G401.6 (cell line): ENCODE results near the gene ANP32B.
A peak's percentile ranks its signal among the peaks of the same experiment; 100 is the strongest.
"Not testable (repeated sequence)": the region's sequence is repeated elsewhere in the genome, so short reads cannot be mapped to it uniquely, and the experiment has no call there.

ENCODE experiments used
- FAIRE-seq: peaks from 2 replicates; lab custom pipeline; 2012; peaks lifted over from hg19 to GRCh38; lab: Jason Lieb, UNC

Gene ANP32B

DNA sequence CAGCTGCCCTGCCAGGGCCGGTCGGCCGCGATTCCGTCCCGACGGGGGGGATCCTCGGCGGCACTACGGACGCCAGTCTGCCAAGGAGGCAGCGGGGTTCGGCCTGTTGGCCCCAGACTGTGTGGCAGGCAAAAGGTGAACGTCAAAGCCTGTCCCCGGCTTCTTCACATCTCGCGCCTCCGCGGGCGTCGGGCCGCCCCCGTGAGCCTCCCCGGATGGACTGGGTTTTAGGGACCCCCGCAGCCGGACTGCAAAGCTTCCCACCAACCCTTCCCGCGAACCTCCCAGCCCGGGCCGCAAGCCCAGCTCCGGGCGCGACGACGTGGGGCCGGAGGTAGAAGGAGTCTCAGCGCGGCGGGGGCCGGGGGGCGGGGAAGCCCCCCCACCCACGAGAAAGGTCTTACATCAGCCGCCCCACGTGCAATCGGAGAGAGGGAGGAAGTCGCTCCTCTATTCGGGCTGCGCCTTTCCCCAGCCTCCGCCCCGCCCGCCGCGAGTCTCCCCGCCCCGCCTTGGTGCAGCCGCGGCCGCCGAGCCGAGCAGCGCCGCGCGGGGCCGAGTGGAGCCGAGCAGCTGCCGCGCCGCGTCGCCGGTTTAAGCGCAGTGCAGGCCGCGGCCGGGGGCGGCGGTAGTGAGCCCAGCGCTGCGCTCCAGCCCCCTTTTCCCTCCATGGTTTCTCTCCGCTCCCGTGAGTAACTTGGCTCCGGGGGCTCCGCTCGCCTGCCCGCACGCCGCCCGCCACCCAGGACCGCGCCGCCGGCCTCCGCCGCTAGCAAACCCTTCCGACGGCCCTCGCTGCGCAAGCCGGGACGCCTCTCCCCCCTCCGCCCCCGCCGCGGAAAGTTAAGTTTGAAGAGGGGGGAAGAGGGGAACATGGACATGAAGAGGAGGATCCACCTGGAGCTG, at the start of gene ANP32B:
Gene ANP32B (plus strand): TSS at position 659 of the 906 bp plus-strand sequence. CDS start 215 bp downstream, at position 874.
- FAIRE-seq: no peak

DNA sequence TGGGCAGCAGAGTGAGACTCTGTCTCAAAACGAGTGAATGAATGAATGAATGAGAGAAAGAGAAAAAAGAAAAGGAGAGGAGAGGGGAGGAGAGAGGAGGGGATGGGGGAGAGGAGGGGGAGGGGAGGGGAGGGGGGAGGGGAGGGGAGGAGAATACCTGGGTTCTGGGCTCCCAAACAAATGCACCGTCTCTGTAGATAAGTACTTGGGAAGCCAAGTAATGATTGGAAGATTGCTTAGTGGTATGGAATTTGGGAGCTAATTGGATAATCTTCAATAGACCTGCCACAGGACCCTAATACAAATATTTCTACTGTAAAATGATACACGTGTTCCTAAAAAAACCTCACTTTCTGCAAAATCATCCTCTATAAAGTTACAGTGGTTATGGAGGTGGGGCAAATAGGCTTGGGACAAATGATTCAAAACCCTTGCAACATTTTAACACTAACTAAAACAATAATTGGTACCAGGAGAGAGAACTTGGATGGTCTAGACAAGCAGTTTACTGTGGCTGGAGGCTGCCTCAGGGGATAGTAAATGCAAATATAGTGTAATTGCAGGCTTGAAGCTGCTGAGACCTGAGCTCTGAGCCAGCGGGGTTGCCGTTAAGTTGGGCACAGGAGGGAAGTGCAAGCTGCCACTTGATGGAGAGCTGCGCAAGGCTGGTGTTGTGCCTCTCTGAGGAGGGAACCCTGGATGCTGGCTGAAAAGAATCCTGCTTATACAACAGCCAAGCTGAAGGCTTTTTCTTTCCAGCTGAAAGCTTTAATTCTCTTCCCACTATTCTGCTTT, 48.6 kb upstream of the ANP32B start:
- FAIRE-seq: no peak

DNA sequence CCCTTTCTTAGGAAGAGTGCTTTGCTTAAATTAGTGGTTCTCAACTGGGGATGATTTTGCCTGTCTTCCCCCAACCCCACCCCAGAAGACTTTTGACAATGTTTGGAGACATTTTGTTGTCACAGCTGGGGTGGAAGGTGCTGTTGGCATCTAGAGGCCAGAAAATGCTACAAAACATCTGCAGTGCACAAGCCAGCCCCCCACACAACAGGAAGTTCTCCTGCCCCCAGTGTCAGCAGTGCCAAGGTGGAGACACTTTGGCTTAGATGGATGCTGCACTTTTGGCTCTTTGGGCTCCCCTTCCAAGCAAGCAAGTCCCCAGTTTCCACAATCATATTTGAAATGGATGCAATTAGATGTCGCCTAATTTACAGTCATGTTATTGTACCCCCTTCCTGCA, 47.9 kb upstream of the ANP32B start:
- no peak for FAIRE-seq

DNA sequence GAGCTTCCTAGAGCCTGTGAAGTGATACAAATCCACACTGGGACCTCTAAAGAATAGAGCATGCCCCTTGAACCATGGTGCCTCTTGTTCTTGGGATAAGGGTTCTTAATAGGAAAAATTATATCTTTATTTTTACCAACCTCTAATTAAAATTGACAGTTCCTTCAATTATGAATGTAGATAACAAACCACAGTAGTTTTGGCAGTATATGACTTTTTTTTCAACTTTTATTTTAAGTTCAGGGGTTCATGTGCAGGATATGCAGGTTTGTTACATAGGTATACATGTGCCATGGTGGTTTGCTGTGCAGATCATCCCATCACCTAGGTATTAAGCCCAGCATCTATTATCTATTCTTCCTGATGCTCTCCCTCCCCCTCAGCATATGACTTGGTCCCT, 46.1 kb upstream of the ANP32B start:
- FAIRE-seq: no peak

- FAIRE-seq: no peak
Observed at GRCh38 chr9:97938081-97938644, 45.0 kb upstream of the ANP32B start, which contains the start of gene HEMGN. TSS of gene HEMGN (minus strand) at chr9:97938172. CDS start at chr9:97938136, 36 bp downstream.

DNA sequence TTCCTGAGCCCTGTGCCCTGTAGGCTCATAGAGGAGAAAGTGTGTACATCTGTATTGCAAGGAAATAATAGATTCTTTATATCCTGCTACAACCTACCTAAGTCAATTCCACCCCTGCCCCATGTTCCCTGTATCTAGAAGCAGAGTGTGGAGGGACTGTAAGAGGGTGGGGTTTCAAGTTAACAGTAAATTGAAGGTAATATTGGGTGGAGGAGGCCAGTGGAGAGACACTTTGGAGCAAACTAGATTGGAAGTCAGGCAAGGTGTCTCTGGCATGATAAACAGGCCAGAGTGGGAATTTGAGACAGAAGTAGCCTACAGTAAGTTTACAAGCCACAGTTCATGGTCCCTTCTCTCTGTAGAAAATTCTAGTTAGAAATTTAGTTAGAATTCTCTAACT, 42.9 kb upstream of the ANP32B start:
- FAIRE-seq: no peak

DNA sequence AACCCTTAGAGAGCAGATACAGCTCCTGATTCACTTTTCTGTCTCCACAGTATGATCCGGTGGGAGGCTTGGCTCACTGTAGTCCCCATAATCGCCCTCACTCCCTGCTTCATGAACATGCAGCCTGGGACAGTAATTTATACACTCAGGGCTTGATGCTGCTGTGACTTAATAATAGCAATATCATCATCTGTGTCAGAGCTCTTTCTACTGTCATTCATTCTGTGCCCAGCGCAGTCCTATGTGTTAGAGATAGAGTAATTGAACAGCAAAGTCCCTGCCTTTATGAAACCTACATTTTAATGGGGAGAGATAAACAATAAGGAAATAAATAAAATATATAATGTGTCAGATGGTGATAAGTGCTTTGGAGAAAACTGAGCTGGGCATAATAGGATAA, 42.4 kb upstream of the ANP32B start:
- FAIRE-seq: no peak

DNA sequence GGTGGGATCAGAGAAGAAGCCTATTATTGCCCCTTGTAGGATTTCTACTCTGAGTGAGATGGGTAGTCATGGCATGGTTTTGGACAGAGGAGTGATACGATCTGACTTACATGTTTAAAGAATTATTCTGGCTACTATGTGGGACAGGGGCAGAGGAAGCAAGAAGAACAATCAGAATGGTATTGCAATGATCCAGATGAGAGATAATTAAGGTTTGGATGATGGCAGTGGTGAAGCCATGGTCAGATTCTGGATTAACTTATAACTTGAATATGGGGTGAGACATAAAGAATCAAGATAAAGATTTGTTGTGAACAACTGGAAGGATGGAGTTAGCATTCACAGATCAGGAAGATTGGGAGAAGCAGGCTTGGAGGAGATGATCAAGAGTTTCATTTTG, 41.8 kb upstream of the ANP32B start:
- no peak for FAIRE-seq

DNA sequence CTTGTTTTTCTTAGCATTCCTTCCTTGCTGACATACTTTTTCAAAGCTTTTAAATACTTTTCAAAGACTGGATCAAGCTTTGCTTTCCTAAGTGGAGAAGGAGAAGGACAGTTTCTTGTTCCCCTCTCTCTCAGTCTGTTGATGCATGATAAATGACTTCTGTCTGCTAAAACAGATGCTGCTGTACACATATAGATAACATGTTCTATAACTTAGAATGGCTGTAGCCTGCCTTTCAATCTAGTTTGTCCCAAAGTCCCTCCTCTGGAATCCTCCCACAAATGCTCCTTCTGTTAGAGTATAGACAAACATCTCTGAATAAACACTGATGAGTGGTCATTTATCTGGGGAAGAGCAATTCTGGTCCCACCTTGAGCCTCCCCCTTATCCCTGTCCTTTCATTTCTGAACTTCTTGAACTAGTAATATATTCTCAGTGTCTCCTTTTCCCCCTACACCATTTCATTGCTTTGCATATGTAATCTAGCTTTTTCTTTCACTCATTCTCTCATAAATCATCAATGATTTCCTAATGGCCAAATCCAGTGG, 39.8 kb upstream of the ANP32B start:
- FAIRE-seq: no peak

DNA sequence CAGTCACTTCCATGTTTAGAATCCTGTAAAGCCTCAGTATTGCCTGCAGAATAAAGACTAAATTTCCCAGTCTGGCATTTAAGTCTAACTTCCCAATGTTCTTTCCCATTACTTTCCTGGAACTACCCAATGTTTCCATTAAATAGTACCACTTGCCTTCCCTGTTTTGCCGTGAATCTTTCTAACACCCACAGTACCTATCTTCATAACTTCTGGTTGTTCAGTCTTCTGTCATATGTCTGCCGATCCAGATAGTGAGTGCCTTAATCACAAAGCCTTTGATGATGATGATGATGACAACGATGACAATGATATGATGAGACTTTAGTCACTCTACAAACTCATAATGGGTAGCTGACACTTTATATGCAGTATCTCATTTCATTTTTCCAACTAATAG, 38.5 kb upstream of the ANP32B start:
- no peak for FAIRE-seq

DNA sequence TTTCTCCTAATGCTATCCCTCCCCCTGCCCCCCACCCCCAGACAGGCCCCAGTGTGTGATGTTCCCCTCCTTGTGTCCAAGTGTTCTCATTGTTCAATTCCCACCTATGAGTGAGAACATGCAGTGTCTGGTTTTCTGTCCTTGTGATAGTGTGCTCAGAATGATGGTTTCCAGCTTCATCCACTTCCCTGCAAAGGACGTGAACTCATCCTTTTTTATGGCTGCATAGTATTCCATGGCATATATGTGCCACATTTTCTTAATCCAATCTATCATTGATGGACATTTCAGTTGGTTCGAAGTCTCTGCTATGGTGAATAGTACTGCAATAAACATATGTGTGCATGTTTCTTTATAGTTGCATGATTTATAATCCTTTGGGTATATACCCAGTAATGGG, 37.7 kb upstream of the ANP32B start:
- FAIRE-seq: not testable (repeated sequence)

DNA sequence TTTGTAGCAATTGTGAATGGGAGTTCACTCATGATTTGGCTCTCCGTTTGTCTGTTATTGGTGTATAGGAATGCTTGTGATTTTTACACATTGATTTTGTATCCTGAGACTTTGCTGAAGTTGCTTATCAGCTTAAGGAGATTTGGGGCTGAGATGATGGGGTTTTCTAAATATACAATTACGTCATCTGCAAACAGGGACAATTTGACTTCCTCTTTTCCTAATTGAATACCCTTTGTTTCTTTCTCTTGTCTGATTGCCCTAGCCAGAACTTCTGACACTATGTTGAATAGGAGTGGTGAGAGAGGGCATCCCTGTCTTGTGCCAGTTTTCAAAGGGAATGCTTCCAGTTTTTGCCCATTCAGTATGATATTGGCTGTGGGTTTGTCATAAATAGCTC, 36.0 kb upstream of the ANP32B start:
- FAIRE-seq: not testable (repeated sequence)

- not testable (repeated sequence) for FAIRE-seq
Observed at GRCh38 chr9:97950873-97951272, 32.3 kb upstream of the ANP32B start.

DNA sequence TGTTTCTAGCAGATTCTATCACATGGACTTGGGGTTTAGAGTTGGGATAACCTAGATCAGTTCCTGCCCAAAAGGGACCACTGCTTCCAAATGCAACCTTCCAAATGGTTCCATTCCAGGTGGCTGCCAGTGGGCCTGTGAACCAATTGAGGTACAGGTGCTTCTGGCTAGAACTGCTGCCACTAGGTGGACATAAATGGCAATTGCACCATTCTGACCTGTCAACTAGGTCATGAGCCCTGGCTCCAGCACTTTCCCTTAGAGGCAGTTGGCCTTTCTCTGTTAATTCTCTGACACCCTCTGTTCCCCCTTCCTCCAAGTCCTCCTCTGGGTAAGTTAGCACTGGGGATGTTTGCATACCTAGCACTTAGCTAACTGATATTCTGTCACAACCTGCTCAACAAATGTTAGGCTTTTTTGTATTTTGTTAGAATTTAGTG, 28.6 kb upstream of the ANP32B start:
- FAIRE-seq: peak; percentile 39

DNA sequence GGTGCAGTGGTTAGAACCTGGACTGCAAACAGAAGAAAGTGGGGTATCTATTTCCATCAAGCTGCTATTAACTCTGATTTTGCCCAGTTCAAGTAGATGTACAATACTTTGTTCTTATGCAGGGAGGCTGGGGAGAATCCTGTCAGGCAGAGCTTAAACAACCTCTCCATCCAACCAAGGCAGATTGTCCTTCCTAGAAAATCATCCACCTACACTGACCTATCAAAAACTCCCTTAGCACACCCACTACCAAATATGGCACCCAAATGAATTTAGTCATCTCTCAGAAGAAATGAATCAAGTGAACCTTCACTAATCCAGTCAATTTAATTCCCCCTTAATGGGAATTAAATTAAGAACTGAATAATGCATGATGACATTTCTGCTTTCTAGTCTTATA, 26.8 kb upstream of the ANP32B start:
- FAIRE-seq: no peak

GRCh38 chr9:97958812-97959511, 24.2 kb upstream of the ANP32B start:
- no peak for FAIRE-seq

- FAIRE-seq: no peak
Observed at GRCh38 chr9:97959585-97959984, 23.6 kb upstream of the ANP32B start.

GRCh38 chr9:97960678-97961328, 22.3 kb upstream of the ANP32B start:
- FAIRE-seq: not testable (repeated sequence)

GRCh38 chr9:97961361-97961760, 21.8 kb upstream of the ANP32B start:
- no peak for FAIRE-seq

DNA sequence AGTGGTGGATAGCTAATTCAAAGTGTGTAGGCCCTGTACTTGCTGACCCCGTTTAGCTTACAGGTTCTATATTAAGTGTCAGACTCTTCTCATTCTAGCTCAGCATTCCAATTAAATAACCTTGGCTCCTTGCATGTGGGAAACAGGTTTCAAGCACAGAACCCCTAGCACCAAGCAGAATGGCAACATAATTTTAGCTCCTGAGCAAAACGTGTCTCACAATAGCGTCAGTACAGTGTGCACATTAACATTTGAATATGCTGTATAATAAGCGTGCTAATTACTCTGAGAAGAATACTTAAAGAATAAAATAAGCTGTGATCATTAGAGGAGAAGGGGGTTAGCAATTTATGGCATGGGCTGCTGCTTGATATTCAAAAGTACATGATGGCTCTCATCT, 21.0 kb upstream of the ANP32B start:
- FAIRE-seq: no peak

DNA sequence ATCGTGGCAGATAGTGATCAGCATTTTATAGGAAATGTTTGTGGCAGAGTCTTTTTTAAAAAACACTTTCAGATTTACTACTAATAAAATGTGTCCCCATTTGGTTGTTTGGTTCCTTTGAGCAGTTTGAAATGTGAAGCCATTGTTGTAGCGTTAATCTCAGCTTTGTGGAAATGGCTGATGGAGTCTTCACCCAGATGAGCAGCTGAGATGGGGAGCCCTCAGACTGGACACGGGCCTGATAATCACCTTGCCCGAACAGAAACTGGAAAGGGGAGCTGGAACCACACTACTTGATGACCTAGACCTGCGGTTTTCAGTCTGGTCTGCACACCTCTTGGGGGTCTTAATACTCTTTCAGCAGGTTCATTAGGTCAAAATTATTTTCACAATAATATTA, 20.6 kb upstream of the ANP32B start:
- FAIRE-seq: no peak
